NCI-H510A treated with DMSO at 0.1 percent for 48 hours (cell line): ENCODE results near the gene RPRD1B.
"Not testable (repeated sequence)": the region's sequence is repeated elsewhere in the genome, so short reads cannot be mapped to it uniquely, and the experiment has no call there.

Source experiments
- DNase-seq: peaks from one replicate; lab custom pipeline; 2025; lab: John Stamatoyannopoulos, UW

The RPRD1B gene

DNA sequence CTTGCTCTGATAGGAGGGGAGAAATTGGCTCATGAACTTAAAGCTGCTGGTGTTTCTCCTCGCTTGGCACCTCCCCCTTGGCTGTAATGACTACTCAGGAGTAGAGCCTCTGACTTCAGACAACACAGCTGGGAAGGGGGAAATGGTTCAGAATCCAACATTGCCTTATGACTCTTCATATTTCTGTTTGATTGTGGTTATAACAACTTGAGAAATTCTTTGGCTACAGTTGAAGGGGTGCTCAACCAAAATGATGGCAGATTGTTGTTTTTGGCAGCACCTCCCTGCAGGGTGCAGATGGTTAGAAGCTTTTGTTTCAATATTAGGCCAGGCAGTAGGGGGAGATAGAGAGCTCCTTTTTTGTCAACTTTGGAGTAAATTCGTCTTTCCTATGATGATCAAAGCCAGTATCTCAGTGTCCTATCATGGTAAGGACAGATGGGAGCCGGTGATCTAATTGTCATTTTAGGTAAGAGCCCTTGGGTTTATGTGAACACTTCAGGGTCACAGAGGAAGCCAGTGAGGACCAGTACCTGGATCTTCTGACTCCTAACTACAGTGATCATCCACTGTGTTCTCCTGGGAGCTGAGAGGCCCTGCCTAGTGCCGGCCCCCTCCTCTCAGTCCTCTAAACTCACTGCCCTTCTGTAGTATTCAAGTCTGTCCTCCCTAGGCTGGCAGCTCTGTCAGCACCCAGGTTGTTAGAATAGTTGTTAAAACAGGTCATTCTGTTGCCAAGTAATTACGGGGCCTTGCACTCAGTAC lies 39.9 kb downstream of the RPRD1B start:
- DNase-seq = peak; percentile 8

DNA sequence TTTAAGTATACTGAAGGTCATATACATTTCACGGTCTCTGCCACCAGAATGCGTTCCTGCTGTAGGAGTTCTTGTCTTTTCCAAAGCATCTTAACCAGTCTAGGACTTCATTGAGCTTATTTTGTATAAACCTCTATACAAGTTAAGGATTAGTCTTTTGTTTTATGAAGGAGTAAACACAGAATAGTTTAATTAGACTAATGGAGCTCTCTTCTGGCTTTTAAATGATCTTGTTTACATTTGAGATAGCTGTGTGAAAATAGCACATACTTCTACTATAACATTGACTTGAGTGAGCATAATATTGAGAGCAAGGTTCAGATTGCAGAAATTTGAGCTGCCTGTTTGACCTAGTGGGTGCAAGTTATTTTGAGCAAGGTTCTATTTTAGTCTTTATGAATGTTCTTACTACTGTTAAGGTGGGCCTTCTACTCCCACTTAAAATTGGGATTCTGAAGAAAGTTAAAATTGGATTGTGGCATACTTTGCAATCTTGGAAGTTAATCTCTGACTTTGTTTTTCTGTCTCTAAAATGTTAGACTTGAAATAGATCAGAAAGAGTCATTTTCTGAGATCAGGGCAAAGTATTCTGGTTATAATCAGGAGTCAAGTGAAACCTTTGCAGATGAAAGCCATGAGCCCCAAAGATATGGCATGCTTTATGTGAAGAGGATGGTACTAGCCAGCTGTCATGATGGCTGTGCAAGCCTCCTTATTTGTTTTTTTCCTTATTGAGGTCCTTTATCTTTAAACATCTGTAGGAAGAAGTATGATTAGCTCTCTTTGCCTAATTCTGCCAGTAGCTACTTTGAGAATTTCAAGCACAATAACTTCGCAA lies 41.8 kb downstream of the RPRD1B start:
- no peak for DNase-seq

DNA sequence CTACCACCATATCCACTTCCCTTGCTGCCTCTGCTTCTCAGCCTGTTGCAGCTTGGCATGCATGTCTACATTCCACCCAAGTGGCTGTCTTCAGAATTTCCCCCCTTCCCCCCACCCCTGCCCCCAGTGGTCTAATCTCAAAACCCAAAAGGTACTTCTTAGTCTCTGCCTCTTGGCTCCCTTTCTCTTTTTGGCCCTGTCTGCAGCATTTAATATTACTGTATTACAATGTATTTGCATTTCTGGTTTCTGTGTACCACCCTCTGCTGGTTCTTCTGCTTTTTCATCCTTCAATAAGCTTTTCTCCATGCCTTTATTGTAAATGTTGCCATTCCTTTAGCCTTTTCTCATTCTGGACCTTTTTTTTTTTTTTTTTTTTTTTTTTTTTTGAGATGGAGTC lies 43.0 kb downstream of the RPRD1B start:
- DNase-seq = no peak

DNA sequence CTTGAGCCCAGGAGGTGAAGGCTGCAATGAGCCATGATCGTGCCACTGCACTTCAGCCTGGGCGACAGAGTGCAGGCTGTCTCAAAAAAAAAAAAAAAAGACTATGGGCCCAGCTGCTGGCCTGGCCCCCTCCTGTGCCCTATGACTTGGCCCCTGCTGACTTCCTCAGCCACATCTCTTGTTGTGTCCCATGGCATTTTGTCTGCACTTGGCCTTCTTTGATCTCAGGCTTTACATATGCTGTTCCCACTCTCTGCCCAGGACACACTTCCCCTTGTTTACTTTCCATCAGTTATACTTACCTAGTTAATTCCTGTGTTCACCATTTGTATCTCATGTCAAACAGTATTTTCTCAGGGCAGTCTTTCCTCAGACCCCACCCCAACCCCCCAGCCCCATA lies 44.5 kb downstream of the RPRD1B start:
- DNase-seq = no peak

DNA sequence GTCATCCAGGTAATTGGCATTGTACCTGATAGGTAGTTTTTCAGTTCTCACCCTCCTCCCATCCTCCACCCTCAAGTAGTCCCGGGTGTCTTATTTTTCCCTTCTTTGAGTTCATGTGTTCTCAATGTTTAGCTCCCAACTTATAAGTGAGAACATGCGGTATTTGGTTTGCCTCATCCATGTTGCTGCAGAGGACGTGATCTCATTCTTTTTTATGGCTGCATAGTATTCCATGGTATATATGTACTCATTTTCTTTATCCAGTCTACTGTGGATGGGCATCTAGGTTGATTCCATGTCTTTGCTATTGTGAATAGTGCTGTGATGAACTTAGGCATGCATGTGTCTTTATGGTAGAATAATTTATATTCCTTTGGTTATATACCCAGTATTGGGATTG lies 45.8 kb downstream of the RPRD1B start:
- no peak for DNase-seq

DNA sequence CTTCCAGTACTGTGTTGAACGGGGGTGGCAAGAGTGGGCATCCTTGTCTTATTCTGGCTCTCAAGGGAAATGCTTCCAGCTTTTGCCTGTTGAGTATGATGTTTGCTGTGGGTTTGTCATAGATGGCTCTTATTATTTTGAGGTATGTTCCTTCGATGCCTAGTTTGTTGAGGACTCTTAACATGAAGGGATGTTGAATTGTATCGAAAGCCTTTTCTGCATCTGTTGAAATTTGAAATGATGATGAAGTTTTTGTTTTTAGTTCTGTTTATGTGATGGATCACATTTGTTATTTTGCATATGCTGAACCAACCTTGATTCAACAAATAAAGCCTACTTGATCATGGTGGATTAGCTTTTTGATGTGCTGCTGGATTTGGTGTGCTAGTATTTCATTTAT lies 48.0 kb downstream of the RPRD1B start:
- DNase-seq = no peak

DNA sequence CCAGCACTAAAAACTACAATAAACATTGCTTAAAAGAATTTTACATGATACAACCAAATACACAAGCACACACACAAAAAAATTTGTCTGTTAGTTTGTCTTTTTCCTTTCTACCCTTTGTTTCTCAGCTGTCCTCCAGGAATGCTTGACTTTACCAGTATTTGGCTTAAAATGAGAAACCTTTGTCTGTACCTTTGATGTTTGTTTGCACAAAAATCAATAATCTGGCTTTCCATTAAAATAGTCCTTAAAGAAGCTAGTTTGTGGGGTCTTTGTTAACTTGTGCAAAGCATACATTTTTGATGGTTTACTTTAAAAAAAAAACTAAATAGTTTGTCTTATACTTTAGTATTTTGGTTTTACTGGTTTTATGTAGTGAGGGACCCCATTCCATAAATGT lies 49.3 kb downstream of the RPRD1B start:
- DNase-seq = no peak

DNA sequence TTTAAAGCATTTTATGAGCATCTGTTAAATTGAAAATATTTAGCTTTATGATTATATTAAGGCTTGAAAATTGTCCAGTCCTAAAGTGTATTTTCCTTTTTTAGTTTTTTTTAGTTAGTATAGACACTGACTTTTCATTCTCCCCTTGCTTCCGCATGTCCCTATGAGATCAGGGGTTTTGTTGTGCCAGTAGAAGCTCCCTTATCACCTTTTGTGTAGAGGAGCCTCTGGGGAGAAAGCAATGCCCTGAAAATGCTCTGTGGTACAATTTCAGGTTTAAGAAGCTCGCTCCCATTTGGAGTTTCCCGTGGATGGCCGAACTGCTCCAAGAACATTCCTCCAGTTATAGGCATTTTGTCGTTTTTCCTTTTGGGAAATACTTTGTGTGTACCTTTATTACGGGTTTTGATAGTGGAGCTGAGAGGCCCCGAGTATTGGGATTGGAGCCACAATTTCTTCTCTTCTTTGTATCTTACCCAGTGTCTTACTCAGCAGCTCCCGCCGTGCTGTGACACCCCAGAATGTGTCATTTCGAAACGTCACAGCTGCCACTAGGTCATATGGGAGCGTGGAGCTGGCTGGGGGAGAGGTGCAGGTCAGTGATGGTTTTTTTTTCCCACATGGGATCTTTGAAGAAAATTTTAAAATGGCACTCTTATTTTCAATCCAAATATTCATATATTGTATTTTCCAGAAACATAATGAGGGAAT lies 49.9 kb downstream of the RPRD1B start:
- no peak for DNase-seq

DNA sequence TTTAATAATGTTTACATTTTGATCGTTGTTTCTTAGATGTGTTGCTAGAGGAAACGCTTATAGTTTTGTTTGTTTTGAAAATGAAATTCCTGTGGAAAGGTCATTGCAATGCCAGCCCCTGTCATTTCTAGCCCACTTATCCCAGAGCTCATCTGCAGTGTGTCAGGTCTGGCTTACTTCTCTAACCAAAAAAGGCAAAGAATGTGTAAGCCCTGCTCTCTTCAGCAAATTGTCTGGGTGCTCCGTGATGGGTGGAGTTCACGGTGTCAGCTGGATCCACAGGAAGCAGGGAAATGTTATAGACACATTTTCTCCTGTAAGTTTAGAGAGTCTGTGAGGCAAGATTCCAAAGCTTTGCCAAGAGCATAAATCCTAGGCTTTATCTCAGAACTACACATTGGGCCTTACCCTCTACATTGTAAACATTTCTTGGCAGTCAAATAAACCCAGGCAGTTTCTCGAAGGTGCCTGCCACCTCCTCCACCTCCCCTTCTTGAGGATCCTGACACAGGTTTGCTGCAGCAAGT lies 50.9 kb downstream of the RPRD1B start:
- no peak for DNase-seq

DNA sequence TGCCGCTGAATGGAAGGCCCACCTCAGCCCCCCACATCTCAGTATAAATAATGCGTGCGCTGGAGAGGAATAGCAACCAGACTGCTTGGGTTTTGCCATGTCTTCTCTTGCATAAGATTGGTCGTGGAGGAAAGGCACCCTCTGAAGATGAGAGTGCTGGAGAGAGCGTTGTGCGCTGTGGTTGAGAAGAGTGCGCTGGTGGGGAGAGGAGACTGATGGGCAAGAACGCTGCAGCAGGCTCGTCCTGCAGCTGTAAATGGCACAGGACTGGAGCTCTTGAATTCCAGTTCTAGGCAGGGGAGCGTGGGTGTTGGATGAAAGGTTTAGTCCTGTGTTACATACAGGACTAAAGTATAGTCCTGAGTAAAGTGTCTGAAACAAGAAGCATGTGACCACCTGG lies 51.5 kb downstream of the RPRD1B start:
- DNase-seq = no peak

DNA sequence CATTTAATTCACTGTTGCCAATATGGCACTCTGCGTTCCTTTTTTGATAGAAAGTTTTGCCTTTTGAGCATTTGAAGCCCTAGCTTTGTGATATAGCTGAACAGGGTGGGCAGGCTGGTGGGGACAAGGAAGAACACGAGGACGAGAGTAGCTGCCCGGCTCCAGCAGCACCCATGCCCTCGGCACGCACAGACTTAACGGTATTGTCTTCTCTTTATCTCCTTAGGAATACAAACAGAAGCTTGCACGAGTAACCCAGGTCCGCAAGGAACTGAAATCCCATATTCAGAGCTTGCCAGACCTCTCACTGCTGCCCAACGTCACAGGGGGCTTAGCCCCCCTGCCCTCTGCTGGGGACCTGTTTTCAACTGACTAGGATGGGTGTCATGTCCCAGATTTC lies 56.0 kb downstream of the RPRD1B start:
- DNase-seq = no peak

DNA sequence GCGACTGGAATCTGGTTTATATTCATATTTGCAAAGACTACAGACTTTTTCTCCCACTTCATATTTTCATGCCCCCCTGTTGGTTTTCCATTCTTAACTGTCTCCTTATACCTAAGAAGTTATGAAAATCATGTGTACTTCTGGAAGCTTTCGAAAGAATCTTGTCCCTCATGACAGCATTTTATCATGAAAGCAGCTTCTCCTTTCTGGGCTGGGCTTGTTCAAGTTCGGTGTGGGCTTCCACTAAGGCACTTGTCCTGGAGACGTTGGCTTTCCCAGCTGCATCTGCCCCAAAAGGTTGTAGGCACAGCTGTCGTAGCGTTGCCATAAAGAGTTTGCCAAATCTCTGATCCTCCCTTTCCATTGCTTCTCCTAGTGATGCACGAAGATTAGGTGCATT lies 56.5 kb downstream of the RPRD1B start:
- DNase-seq = no peak

DNA sequence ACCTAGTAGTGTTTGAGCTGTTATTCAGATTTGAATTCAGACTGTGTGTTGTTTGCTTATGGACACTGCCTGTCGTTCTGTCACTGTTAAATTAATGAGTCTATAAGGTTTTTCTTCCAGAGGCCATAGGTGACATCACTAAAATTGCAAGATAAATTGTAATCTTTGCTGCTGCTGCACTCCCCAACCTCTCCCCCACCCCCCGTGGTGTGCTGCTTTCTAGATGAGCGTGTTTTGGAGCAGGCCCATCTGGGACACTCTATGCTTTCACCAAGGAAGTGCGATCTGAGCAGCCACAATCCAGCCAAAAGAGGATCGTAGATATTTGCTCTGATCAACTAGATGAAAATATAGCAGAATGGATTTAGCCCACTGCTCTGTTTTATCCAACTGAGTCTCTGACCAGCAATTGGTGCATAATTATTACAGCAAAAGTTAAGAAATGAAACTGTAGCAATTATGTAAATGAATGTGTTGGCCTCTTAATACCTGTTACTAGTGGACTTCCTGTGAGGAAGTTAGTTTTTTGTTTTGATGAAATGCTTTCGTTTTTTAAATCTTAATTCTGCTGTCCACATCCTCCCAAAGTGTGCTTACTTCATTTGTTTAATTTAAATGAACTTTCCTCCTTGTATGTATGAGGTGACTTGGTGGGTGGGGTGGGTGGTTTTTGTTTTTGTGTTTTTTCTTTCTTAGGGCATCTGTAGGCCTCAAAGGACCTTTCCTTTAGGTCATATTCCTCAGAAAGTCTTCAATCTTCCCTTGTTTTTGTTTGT lies 58.1 kb downstream of the RPRD1B start:
- DNase-seq = no peak

DNA sequence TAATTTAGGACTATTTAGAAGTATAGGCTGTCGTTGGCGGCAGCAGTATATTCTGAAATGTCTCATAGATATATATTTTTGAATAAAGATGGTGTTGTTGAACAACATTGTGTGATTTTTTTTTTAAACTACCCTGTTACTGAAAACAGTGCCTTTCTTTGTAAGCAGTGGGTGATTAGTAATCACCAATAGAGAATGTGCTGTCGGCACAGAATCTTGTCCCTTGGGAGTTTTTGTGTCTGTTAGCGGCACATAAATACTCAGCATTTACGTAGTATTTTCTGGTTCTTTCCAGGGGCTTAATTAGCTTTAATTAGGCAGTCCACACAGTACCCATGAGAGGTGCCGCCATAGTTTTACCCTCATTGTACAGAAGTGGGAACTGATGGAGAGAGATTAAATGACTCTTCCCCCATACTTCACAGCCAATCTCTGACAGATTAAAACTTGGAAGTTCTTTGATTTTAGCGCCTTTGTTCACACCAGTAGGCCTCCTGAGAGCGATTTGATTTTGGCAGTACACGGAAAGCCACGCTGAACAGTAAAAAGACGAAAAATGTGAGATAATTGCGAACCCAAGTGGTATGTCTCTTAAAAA lies 58.8 kb downstream of the RPRD1B start:
- no peak for DNase-seq

DNA sequence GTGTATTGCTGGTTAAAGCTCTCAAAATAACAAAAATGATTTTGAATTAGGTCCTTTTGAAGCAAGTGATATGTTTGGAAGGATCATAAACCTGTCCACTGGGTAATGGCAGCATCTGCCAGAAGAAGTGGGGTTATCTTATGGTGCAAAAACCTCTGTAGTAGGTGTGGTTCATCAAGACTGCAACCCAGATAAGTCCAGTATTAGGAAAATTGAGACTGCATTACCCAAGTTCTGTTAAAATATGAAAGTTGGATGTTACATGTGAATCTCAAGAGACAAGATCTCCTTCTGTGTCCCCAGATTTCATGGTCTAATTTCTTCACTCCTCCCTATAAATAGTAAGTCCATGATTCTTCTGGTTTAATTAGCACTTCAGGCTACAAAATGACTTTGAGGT lies 59.4 kb downstream of the RPRD1B start:
- no peak for DNase-seq

DNA sequence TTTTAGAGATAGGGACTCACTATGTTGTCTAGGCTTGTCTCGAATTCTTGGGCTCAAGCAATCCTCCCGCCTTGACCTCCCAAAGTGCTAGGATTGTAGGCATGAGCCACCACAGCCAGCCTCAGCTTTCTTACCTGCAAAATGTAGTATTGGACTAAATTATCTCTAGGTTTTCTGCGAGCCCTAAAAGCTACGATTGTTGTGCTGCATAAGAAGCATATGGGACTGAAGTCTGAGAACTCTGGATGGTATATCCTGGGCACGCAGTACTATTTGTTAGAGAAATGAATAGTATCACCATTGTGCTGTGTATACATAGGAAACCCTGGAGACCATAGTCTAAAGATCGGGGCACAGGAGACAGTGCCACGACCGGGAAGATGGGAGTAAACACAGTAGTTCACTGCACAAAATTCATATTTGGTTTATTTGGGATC lies 60.1 kb downstream of the RPRD1B start:
- no peak for DNase-seq

DNA sequence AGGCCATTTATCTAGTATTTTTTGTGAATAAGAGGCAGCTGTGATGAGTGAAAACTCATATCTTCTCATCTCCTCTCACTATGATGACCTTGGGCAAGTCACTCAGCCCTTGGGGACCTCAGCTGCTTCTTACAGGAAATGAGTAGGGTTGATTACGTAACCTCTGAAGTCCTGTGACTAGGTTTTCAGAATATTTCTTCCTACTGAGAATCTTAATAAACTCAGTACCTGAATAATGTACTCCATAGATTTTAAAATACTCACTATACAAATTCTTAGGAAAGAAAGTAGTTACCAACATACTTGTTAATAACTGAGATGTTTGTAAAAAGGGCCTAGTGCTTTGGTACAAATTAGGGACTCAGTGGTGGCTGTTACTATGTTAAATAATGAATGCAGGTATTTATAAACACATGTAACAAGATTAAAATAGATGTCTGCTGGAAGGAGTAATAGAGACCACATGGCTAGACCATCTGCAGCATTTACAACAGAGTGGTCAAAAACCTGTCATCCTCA lies 60.9 kb downstream of the RPRD1B start:
- DNase-seq = no peak

DNA sequence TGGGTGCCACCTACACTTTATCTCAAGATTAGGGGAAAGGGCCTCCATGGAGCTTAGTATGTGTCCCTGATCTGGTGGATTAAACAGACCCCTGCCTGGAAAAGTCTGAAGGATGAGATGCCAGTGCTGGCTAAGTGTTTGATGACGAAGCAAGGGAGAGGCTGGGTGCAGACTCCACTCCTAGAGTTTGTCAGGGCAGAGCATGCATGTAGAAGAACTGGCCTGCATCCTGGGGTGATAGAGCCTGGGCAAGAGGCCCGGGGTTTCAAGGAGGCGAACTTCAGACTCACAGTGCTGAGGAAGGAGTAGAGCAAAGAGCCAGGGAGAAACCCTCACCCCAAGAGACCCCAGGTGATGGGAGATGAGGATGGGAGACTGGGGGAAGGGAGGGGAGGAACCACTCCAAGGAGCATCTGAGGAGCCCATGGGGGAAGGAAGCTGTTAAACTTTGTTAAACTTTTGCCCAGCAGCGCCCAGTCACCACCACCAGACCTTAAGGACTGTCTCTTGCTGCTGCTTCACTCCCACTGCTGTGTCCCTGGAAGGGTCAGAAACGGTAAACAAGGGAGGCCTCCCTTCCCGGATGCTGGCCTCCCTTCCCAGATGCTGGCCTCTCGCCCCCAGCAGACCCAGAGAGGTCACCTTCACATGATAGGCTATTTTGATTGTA lies 61.6 kb downstream of the RPRD1B start:
- no peak for DNase-seq

DNA sequence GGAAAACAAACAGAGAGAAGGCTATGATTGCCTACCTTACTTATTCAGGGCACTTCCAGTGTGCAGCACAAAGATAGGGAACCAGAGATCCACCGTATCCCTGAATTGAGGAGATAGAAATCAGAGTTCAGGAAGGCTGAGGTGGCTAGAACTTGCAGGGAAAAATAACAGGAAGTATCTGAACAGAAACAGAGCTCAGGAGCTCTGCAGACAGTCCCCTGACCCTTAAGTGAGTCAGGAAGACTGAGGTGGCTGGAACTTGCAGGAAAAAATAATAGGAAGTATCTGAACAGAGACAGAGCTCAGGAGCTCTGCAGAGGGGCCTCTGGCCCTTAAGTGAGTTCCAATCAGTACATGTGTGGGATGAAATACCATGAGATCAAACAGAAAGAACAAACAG lies 65.4 kb downstream of the RPRD1B start:
- DNase-seq = no peak

DNA sequence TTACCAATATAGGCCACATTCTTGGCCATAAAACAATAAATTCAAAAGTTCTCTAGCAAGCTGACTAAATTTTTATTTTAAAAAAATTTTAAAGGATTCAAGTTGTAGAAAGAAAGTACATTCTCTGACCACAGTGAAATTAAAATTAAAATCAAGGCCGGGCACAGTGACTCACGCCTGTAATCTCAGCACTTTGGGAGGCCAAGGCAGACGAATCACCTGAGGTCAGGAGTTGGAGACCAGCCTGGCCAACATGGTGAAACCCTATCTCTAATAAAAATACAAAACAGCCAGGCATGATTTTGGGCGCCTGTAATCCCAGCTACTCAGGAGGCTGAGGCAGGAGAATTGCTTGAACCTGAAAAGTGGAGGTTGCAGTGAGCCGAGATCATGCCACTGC lies 68.7 kb downstream of the RPRD1B start:
- DNase-seq = not testable (repeated sequence)

DNA sequence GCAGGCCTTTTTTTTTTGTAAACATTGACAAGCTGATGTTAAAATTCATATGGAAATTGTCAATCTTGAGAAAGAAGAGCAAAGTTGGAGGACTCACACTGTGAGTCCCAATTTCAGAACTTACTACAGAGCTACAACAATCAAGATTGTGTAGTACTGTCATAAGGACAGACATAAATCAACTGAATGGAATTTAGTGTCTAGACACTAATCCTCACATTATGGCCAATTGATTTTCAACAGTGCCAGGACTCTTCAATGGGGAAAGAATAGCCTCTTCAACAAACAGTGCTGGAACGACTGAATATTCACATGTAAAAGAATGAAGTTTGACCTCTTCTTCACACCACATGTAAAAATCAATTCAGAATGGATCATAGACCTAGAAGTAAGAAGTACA lies 70.7 kb downstream of the RPRD1B start:
- no peak for DNase-seq
